Breast epithelium (tissue), 3 donors: ENCODE data around the gene C1R.

Experiments
- POLR2A ChIP-seq: fragments of 450-650 bp; IDR thresholded peaks from one replicate; pipeline ENCODE4 v1.6.1; 2016; ENCODE audit warnings: antibody characterized with exemption, mild to moderate bottlenecking, moderate library complexity
- POLR2AphosphoS5 ChIP-seq, 3 donors: sonication (generic); formaldehyde crosslinking; IDR thresholded peaks; one replicate each; pipeline ENCODE4 v1.6.1; 2017; ENCODE audit warnings: antibody characterized with exemption in 3 of 3
- TF ChIP-seq, protein P1 (sequence below), 3 donors: fragments of 450-650 bp; IDR thresholded peaks; one replicate each; pipeline ENCODE4 v1.5.1; 2016 to 2017; ENCODE audit warnings: antibody characterized with exemption in 3 of 3, mild to moderate bottlenecking in 3 of 3, moderate library complexity in 3 of 3

DNA sequence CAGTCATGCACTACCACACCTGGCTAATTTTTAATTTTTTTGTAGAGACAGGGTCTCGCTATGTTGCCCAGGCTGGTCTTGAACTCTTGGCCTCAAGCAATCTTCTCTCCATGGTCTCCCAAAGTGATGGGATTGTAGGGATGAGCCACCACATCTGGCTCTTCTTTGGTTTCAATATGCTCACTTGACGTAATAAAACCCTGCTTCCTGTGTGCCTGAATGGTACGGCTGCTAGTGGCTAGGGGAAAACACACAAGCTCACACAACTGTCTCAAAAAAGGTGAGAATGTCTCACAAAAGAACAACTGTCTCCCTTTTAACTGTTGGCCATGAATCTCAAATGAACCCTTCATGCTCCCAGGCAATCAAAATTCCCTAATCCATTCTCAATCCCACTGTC lies 16.7 kb downstream of the C1R start:
- TF ChIP-seq POLR2A (no peak), POLR2AphosphoS5 (IDR thresholded peaks at IDR 0.05) (no peak)
- TF ChIP-seq, protein P1, sequence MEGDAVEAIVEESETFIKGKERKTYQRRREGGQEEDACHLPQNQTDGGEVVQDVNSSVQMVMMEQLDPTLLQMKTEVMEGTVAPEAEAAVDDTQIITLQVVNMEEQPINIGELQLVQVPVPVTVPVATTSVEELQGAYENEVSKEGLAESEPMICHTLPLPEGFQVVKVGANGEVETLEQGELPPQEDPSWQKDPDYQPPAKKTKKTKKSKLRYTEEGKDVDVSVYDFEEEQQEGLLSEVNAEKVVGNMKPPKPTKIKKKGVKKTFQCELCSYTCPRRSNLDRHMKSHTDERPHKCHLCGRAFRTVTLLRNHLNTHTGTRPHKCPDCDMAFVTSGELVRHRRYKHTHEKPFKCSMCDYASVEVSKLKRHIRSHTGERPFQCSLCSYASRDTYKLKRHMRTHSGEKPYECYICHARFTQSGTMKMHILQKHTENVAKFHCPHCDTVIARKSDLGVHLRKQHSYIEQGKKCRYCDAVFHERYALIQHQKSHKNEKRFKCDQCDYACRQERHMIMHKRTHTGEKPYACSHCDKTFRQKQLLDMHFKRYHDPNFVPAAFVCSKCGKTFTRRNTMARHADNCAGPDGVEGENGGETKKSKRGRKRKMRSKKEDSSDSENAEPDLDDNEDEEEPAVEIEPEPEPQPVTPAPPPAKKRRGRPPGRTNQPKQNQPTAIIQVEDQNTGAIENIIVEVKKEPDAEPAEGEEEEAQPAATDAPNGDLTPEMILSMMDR (IDR thresholded peaks at IDR 0.05), result no peak
